HG02759 (cell line): ENCODE results near the gene LAMA3.

Experiments used
- ATAC-seq: cut with Tn5 transposase; IDR thresholded peaks from one replicate; pipeline ENCODE4 v1.9.1; 2021; ENCODE audit warnings: mild to moderate bottlenecking, moderate library complexity; ENCODE audit not compliant: unreplicated experiment

The LAMA3 gene

GRCh38 chr18:23689031-23689615 lies at the start of gene LAMA3:
LAMA3 (plus strand) TSS chr18:23689453; CDS start chr18:23689684, 231 bp downstream.
- peak; percentile 82 for ATAC-seq

- ATAC-seq = no peak
Observed at GRCh38 chr18:23640052-23640451, 49.2 kb upstream of the LAMA3 start.

GRCh38 chr18:23641143-23641720 lies 48.0 kb upstream of the LAMA3 start:
- no peak for ATAC-seq

- ATAC-seq = no peak
Observed at GRCh38 chr18:23641937-23642666, 47.2 kb upstream of the LAMA3 start.

- ATAC-seq = no peak
Observed at GRCh38 chr18:23643815-23644490, 45.3 kb upstream of the LAMA3 start.

GRCh38 chr18:23645568-23646175 lies 43.6 kb upstream of the LAMA3 start:
- ATAC-seq = no peak

GRCh38 chr18:23646282-23646681 lies 43.0 kb upstream of the LAMA3 start:
- no peak for ATAC-seq

- no peak for ATAC-seq
Observed at GRCh38 chr18:23648456-23648855, 40.8 kb upstream of the LAMA3 start.

- ATAC-seq = no peak
Observed at GRCh38 chr18:23648940-23649607, 40.2 kb upstream of the LAMA3 start.

- ATAC-seq = no peak
Observed at GRCh38 chr18:23650968-23651927, 38.0 kb upstream of the LAMA3 start.

GRCh38 chr18:23652232-23652631 lies 37.0 kb upstream of the LAMA3 start:
- ATAC-seq = no peak

- no peak for ATAC-seq
Observed at GRCh38 chr18:23658285-23658684, 31.0 kb upstream of the LAMA3 start.

GRCh38 chr18:23661735-23662308 lies 27.4 kb upstream of the LAMA3 start:
- ATAC-seq = no peak

- ATAC-seq = peak; percentile 76
Observed at GRCh38 chr18:23662309-23663263, 26.7 kb upstream of the LAMA3 start, which contains the start of gene ANKRD29. ANKRD29 (minus strand) TSS chr18:23662911; CDS start chr18:23662730, 181 bp downstream.

GRCh38 chr18:23664674-23665073 lies 24.6 kb upstream of the LAMA3 start:
- ATAC-seq = no peak

- ATAC-seq = no peak
Observed at GRCh38 chr18:23667114-23667513, 22.1 kb upstream of the LAMA3 start.

GRCh38 chr18:23668731-23669130 lies 20.5 kb upstream of the LAMA3 start:
- ATAC-seq = no peak

GRCh38 chr18:23669202-23669766 lies 20.0 kb upstream of the LAMA3 start:
- ATAC-seq = no peak
